ENCODE data around the gene TPX2.

- no peak for TF ChIP-seq CTCF (IDR thresholded peaks at IDR 0.05)
- TF ChIP-seq EZH2 (IDR thresholded peaks at IDR 0.05; ENCODE audit: borderline replicate concordance, insufficient read depth, low read depth, low read length, poor library complexity, severe bottlenecking) = no peak
Observed at GRCh38 chr20:31836853-31837608, 97.9 kb downstream of the TPX2 start.

Measured in B cell (primary cell).